H1 (cell line): ENCODE measurements around the gene CDC45. TPM values are rescaled to one million over a fixed set of nuclear protein-coding genes. Genes with fewer than 3 reads are reported as not detected.

ENCODE experiments used
- CTCF ChIA-PET: fragments of 300-600 bp; sonication (Branson Sonifier 250); formaldehyde crosslinking; loops from one replicate; lab custom pipeline; 2021; ENCODE audit not compliant: partially characterized antibody; lab: Charles Lee
- POLR2A ChIA-PET: fragments of 300-600 bp; sonication (Branson Sonifier 250); formaldehyde crosslinking; loops from one replicate; lab custom pipeline; 2021; ENCODE audit warnings: inconsistent platforms; ENCODE audit not compliant: partially characterized antibody; lab: Charles Lee
- DNase-seq, 2 experiments: peaks; one replicate each; pipeline versions ENCODE4 v3.0.0 to v3.0.0-alpha.2; 2010 to 2022; ENCODE audit warnings: low spot score in 2 of 2, low read depth in 1 of 2, mixed read lengths in 1 of 2
- FAIRE-seq: peaks from 2 replicates; lab custom pipeline; 2011; peaks lifted over from hg19 to GRCh38; lab: Jason Lieb, UNC
- H2AFZ ChIP-seq: 2 replicates; pipeline ENCODE4 v1.8.1; 2012; ENCODE audit warnings: low read length, inconsistent platforms
- H2AK5ac ChIP-seq: 2 replicates; pipeline ENCODE4 v1.6.1; 2013; ENCODE audit warnings: low read depth, low read length
- H2BK120ac ChIP-seq: replicated peaks from 2 replicates; pipeline ENCODE3; 2013; ENCODE audit warnings: low read depth, low read length, inconsistent platforms
- H2BK12ac ChIP-seq: 2 replicates; pipeline ENCODE4 v1.6.1; 2013; ENCODE audit warnings: low read depth, low read length
- H2BK15ac ChIP-seq: 2 replicates; pipeline ENCODE4 v1.6.1; 2013; ENCODE audit warnings: low read length
- H2BK20ac ChIP-seq: 2 replicates; pipeline ENCODE4 v1.6.1; 2013; ENCODE audit warnings: low read length
- H2BK5ac ChIP-seq: 2 replicates; pipeline ENCODE4 v1.6.1; 2013; ENCODE audit warnings: low read depth, low read length
- H3K14ac ChIP-seq: 2 replicates; pipeline ENCODE4 v1.6.1; 2013; ENCODE audit warnings: inconsistent platforms; ENCODE audit not compliant: insufficient read length
- H3K18ac ChIP-seq: 2 replicates; pipeline ENCODE4 v1.6.1; 2013; ENCODE audit warnings: low read length; ENCODE audit errors: extremely low read depth
- H3K23ac ChIP-seq: 2 replicates; pipeline ENCODE4 v1.6.1; 2013; ENCODE audit warnings: inconsistent platforms; ENCODE audit not compliant: insufficient read length
- H3K23me2 ChIP-seq: 2 replicates; pipeline ENCODE4 v1.6.1; 2013; ENCODE audit warnings: low read depth, low read length
- H3K27ac ChIP-seq: 2 replicates; pipeline ENCODE4 v1.6.1; 2011; ENCODE audit warnings: low read depth, low read length, inconsistent platforms
- H3K27me3 ChIP-seq, 4 experiments: replicated peaks in 1 of 4; 1 replicate in 1 of 4; 2 replicates in 3 of 4; pipeline versions ENCODE4 v1.6.1 to v1.8.1; 2011 to 2013; ENCODE audit warnings: low read length in 3 of 4, mild to moderate bottlenecking in 3 of 4, inconsistent platforms in 2 of 4, mixed read lengths in 2 of 4, moderate library complexity in 1 of 4; ENCODE audit not compliant: control insufficient read depth in 3 of 4, insufficient read depth in 3 of 4; ENCODE audit errors: extremely low read depth in 1 of 4
- H3K36me3 ChIP-seq, 4 experiments: 2 replicates each; pipeline versions ENCODE4 v1.6.1 to v1.8.1; 2011 to 2013; ENCODE audit warnings: mild to moderate bottlenecking in 4 of 4, low read length in 3 of 4, moderate library complexity in 2 of 4, control low read depth in 1 of 4, inconsistent platforms in 1 of 4; ENCODE audit not compliant: insufficient read depth in 4 of 4, control insufficient read depth in 2 of 4
- H3K4ac ChIP-seq: replicated peaks from 2 replicates; pipeline ENCODE3; 2013; ENCODE audit warnings: low read length, low read depth, mixed read lengths, inconsistent platforms; ENCODE audit not compliant: insufficient read length
- H3K4me1 ChIP-seq, 4 experiments: replicated peaks in 1 of 4; 1 replicate in 1 of 4; 2 replicates in 3 of 4; pipeline versions ENCODE4 v1.6.1 to v1.8.1; 2011 to 2013; ENCODE audit warnings: low read length in 3 of 4, inconsistent platforms in 2 of 4, mixed read lengths in 1 of 4; ENCODE audit not compliant: insufficient read depth in 4 of 4, control insufficient read depth in 3 of 4
- H3K4me2 ChIP-seq, 2 experiments: 2 replicates each; pipeline versions ENCODE4 v1.6.1 to v1.8.1; 2011 to 2013; ENCODE audit warnings: low read depth in 2 of 2, low read length in 2 of 2, control low read depth in 1 of 2, inconsistent platforms in 1 of 2, mild to moderate bottlenecking in 1 of 2; ENCODE audit not compliant: insufficient read depth in 1 of 2
- H3K4me3 ChIP-seq, 4 experiments: fragments of 200-600, 300-600 bp in 1 of 4; sonication (generic), shearing (Covaris generic), sonication (Bioruptor Twin) in 1 of 4; 2 replicates each; pipeline versions ENCODE4 v1.5.1 to v1.8.1; 2011 to 2016; ENCODE audit warnings: low read length in 4 of 4, low read depth in 3 of 4, control low read depth in 2 of 4, inconsistent platforms in 2 of 4, mild to moderate bottlenecking in 2 of 4, mixed read lengths in 1 of 4, moderate library complexity in 1 of 4; ENCODE audit not compliant: insufficient read depth in 2 of 4; ENCODE audit errors: extremely low read depth in 1 of 4
- H3K56ac ChIP-seq: replicated peaks from 2 replicates; pipeline ENCODE3; 2013; ENCODE audit warnings: low read depth, mild to moderate bottlenecking, mixed read lengths, low read length, inconsistent platforms; ENCODE audit not compliant: insufficient read length
- H3K79me1 ChIP-seq: 2 replicates; pipeline ENCODE4 v1.6.1; 2013; ENCODE audit warnings: low read depth, low read length, control low read depth
- H3K79me2 ChIP-seq, 2 experiments: 2 replicates each; pipeline versions ENCODE4 v1.6.1 to v1.8.1; 2012 to 2013; ENCODE audit warnings: low read length in 2 of 2, mild to moderate bottlenecking in 2 of 2, inconsistent platforms in 1 of 2; ENCODE audit not compliant: insufficient read depth in 2 of 2, control insufficient read depth in 1 of 2
- H3K9ac ChIP-seq, 4 experiments: replicated peaks in 1 of 4; 1 replicate in 1 of 4; 2 replicates in 3 of 4; pipeline versions ENCODE4 v1.6.1 to v1.8.1; 2011 to 2013; ENCODE audit warnings: low read depth in 3 of 4, low read length in 3 of 4, control low read depth in 2 of 4, mild to moderate bottlenecking in 2 of 4, moderate library complexity in 2 of 4, inconsistent platforms in 1 of 4; ENCODE audit errors: extremely low read depth in 1 of 4
- H3K9me3 ChIP-seq, 2 experiments: 2 replicates each; pipeline versions ENCODE4 v1.6.1 to v1.8.1; 2012 to 2013; ENCODE audit warnings: mild to moderate bottlenecking in 2 of 2, moderate library complexity in 2 of 2, control low read depth in 1 of 2, inconsistent platforms in 1 of 2, low read depth in 1 of 2, low read length in 1 of 2, mixed read lengths in 1 of 2; ENCODE audit not compliant: insufficient read depth in 2 of 2
- H4K20me1 ChIP-seq, 2 experiments: replicated peaks in 1 of 2; 2 replicates each; pipeline versions ENCODE3 to v1.8.1; 2011 to 2013; ENCODE audit warnings: inconsistent platforms in 2 of 2, low read length in 2 of 2, mild to moderate bottlenecking in 1 of 2; ENCODE audit not compliant: insufficient read depth in 2 of 2, control insufficient read depth in 1 of 2
- H4K5ac ChIP-seq: 2 replicates; pipeline ENCODE4 v1.6.1; 2013; ENCODE audit warnings: low read length, low read depth, mixed read lengths, inconsistent platforms; ENCODE audit not compliant: insufficient read length
- H4K8ac ChIP-seq: 2 replicates; pipeline ENCODE4 v1.8.0; 2013; ENCODE audit warnings: mild to moderate bottlenecking, moderate library complexity, low read length, inconsistent platforms; ENCODE audit not compliant: insufficient read depth; ENCODE audit errors: extremely low read depth
- H4K91ac ChIP-seq: replicated peaks from 2 replicates; pipeline ENCODE3; 2013; ENCODE audit warnings: low read length, mixed read lengths, inconsistent platforms; ENCODE audit not compliant: insufficient read length
- BACH1 ChIP-seq: IDR thresholded peaks from 2 replicates; pipeline ENCODE4 v1.6.1; 2012; ENCODE audit warnings: low read length, improper control_type of control experiment
- CBX8 ChIP-seq: fragments of 300-800, 300-1000 bp; sonication (generic); IDR thresholded peaks from 2 replicates; pipeline ENCODE4 v1.7.1; 2016; ENCODE audit warnings: low read depth, low read length, borderline replicate concordance
- POLR2AphosphoS5 ChIP-seq: IDR thresholded peaks from 2 replicates; pipeline ENCODE4 v1.6.1; 2011; ENCODE audit warnings: low read depth, low read length
- SP4 ChIP-seq: IDR thresholded peaks from 2 replicates; pipeline ENCODE4 v1.6.1; 2012; ENCODE audit warnings: low read length, inconsistent platforms
- SUZ12 ChIP-seq: fragments of 200-600 bp; sonication (generic); IDR thresholded peaks from 2 replicates; pipeline ENCODE4 v1.6.1; 2012; ENCODE audit warnings: mild to moderate bottlenecking, inconsistent platforms, low read length, moderate library complexity, mixed read lengths
- WGBS, 2 experiments: shearing (Covaris generic) in 1 of 2; methylation state at CpG; one replicate each; pipeline versions ENCODE4 v1.1.6 to v1.1.7; 2013 to 2015; ENCODE audit warnings: low lambda C conversion rate in 2 of 2, mixed read lengths in 2 of 2, inconsistent platforms in 1 of 2, low coverage in 1 of 2, missing lambda C conversion rate in 1 of 2; ENCODE audit not compliant: insufficient replicate concordance in 2 of 2, insufficient coverage in 1 of 2, insufficient read length in 1 of 2; ENCODE audit errors: extremely low coverage in 1 of 2, missing lambda C conversion rate in 1 of 2; 5-methylcytosine and 5-hydroxymethylcytosine counted together
- polyA plus RNA-seq, 7 experiments: library from polyadenylated mRNA; depleted of rRNA in 3 of 7; stranded (reverse) in 5 of 7; unstranded in 2 of 7; fragments of >200 nt in 5 of 7; fragments of 200-250 nt in 2 of 7; gene quantifications; 1 replicate in 5 of 7; 2 replicates in 1 of 7; 4 replicates in 1 of 7; pipeline versions ENCODE4 v1.2.1 to v1.2.3, GENCODE V29; 2011 to 2013; ENCODE audit warnings: missing spikeins in 2 of 7, mixed read lengths in 2 of 7
- total RNA-seq: library from RNA; stranded (reverse); fragmentation: NEBNext Ultra II Directional; extraction: Animal tissue kit (Norgen Biotek cat#: 25700); gene quantifications from 2 replicates; pipeline ENCODE4 v1.2.1, GENCODE V29; 2021
- TF ChIP-seq, protein P1 (sequence below), 3 experiments: IDR thresholded peaks; 1 replicate in 2 of 3; 2 replicates in 1 of 3; pipeline versions ENCODE4 v1.5.1 to v1.6.1; 2011; ENCODE audit warnings: low read length in 3 of 3, mild to moderate bottlenecking in 3 of 3, inconsistent platforms in 2 of 3, low read depth in 1 of 3, moderate library complexity in 1 of 3; ENCODE audit not compliant: insufficient read depth in 1 of 3; ENCODE audit errors: control extremely low read depth in 1 of 3
- TF ChIP-seq, protein P2 (sequence below): IDR thresholded peaks from 2 replicates; pipeline ENCODE4 v1.6.1; 2011; ENCODE audit warnings: low read depth, mild to moderate bottlenecking, low read length; ENCODE audit not compliant: insufficient read depth
- TF ChIP-seq, protein P3 (sequence below): IDR thresholded peaks from 2 replicates; pipeline ENCODE4 v1.6.1; 2011; ENCODE audit warnings: low read length, improper control_type of control experiment

The CDC45 gene
- total and polyA plus RNA-seq, 2 of the 8 experiments (the other 6 are each of a cell fraction or from before 2014, with no cell fraction given), result 31.9 to 37.7 TPM

DNA sequence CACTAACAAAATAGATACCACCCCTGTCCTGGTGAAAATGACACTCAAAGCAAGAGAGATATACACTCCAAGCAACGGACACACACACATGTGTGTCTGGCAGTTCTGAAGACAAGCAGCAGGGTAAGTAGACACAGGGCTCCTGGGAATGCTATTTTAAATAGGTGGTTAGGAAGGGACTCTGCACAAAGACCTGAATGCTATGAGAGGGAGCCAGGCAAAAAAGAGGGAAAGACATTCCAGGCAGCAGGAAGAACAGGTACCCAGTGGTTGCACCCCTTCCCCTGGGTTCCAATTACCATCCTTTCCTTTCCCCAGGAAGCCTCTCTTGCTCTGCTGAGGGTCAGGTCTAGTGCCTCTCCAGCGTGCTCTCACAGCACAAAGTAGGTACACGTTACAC, 3.7 kb upstream of the CDC45 start:
- 88% methylated on average over 3 of the region's 3 CpGs; no CpG with 5 or more reads in 1 of the 2 experiments for WGBS, 2 experiments
- Histone ChIP-seq H3K4ac (no peak overlapping the region), H2BK20ac (no peak overlapping the region), H3K4me2 (no peak overlapping the region), H4K91ac (no peak overlapping the region), H4K8ac (no peak overlapping the region), H3K27me3 (no peaks in the 10 kb centered on the region), H2AFZ (no peak overlapping the region), H2BK120ac (no peak overlapping the region), H2AK5ac (no peak overlapping the region), H3K4me3 (no peak overlapping the region), H3K79me2 (peaks cover 3 to 46% of the 10 kb centered on the region in 2 experiments; a peak in 3 of 4 replicates), H2BK12ac (no peak overlapping the region), H2BK5ac (no peak overlapping the region), H3K9me3 (no peaks in the 10 kb centered on the region), H4K20me1 (peaks cover 4 to 24% of the 10 kb centered on the region in 2 experiments), H3K23me2 (peaks cover 14% of the 10 kb centered on the region), H4K5ac (no peak overlapping the region), H3K36me3 (peaks cover 5 to 25% (median 15%) of the 10 kb centered on the region in 4 experiments; a peak in 7 of 8 replicates), H2BK15ac (no peak overlapping the region), H3K79me1 (peaks cover 5% of the 10 kb centered on the region), H3K14ac (no peak overlapping the region), H3K23ac (no peak overlapping the region), H3K4me1 (peaks cover 0 to 8% (median 1%) of the 10 kb centered on the region in 4 experiments; a peak in 2 of 7 replicates), H3K18ac (no peak overlapping the region), H3K9ac (no peak overlapping the region), H3K56ac (no peak overlapping the region), H3K27ac (no peak overlapping the region)
- DNase-seq, result no peak
- ChIA-PET POLR2A (interaction anchor here (0.6 kb wide), 1 partner anchor 645 kb away, joined by 4 read pairs; no protein-coding TSS in a partner anchor), CTCF (no interaction called here)
- FAIRE-seq, result no peak
- no peak for TF ChIP-seq CBX8
- TF ChIP-seq, protein P1, sequence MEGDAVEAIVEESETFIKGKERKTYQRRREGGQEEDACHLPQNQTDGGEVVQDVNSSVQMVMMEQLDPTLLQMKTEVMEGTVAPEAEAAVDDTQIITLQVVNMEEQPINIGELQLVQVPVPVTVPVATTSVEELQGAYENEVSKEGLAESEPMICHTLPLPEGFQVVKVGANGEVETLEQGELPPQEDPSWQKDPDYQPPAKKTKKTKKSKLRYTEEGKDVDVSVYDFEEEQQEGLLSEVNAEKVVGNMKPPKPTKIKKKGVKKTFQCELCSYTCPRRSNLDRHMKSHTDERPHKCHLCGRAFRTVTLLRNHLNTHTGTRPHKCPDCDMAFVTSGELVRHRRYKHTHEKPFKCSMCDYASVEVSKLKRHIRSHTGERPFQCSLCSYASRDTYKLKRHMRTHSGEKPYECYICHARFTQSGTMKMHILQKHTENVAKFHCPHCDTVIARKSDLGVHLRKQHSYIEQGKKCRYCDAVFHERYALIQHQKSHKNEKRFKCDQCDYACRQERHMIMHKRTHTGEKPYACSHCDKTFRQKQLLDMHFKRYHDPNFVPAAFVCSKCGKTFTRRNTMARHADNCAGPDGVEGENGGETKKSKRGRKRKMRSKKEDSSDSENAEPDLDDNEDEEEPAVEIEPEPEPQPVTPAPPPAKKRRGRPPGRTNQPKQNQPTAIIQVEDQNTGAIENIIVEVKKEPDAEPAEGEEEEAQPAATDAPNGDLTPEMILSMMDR (IDR thresholded peaks at IDR 0.05; ENCODE audit: control extremely low read depth in 1 of 3, insufficient read depth in 1 of 3, low read depth in 1 of 3, low read length in 3 of 3), result no peak
- no peak for TF ChIP-seq SUZ12
- no peak for TF ChIP-seq POLR2AphosphoS5
- no peak for TF ChIP-seq SP4
- TF ChIP-seq, protein P2, sequence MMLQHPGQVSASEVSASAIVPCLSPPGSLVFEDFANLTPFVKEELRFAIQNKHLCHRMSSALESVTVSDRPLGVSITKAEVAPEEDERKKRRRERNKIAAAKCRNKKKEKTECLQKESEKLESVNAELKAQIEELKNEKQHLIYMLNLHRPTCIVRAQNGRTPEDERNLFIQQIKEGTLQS, result no peak
- TF ChIP-seq, protein P3, sequence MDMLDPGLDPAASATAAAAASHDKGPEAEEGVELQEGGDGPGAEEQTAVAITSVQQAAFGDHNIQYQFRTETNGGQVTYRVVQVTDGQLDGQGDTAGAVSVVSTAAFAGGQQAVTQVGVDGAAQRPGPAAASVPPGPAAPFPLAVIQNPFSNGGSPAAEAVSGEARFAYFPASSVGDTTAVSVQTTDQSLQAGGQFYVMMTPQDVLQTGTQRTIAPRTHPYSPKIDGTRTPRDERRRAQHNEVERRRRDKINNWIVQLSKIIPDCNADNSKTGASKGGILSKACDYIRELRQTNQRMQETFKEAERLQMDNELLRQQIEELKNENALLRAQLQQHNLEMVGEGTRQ, result no peak
- TF ChIP-seq BACH1, result no peak
